Measurements from ENCODE around the gene NCKAP5.

GRCh38 chr2:133292259-133292658 is 276.0 kb downstream of the NCKAP5 start:
- no peak for TF ChIP-seq CTCF (conservative IDR thresholded peaks at IDR 0.05)
- no peak for TF ChIP-seq EZH2 (IDR thresholded peaks at IDR 0.05; ENCODE audit: low read depth)
